Caco-2 (cell line): ENCODE measurements around the gene NOX3. TPM values are rescaled to one million over a fixed set of nuclear protein-coding genes. Genes with fewer than 3 reads are reported as not detected.

Experiments
- BruUV-seq: library from RNA; stranded (reverse); fragments of 400-500 nt; replicated peaks from 2 replicates; lab custom pipeline; 2021; lab: Mats Ljungman, UMichigan
- CTCF ChIA-PET: fragments of 300-600 bp; sonication (Branson Sonifier 250); formaldehyde crosslinking; loops from one replicate; lab custom pipeline; 2022; ENCODE audit warnings: antibody characterized with exemption; lab: Charles Lee
- POLR2A ChIA-PET: fragments of 300-600 bp; sonication (Branson Sonifier 250); formaldehyde crosslinking; loops from one replicate; lab custom pipeline; 2022; ENCODE audit warnings: antibody characterized with exemption; lab: Charles Lee
- DNase-seq, 2 experiments: peaks; one replicate each; pipeline versions ENCODE4 v3.0.0 to v3.0.0-alpha.2; 2020 to 2022
- H3K27me3 ChIP-seq: replicated peaks from 2 replicates; pipeline ENCODE4 v1.6.0; 2011; ENCODE audit warnings: low read length; ENCODE audit not compliant: control insufficient read depth, insufficient read depth
- H3K36me3 ChIP-seq: 2 replicates; pipeline ENCODE4 v1.5.1; 2011; ENCODE audit warnings: low read length; ENCODE audit not compliant: control insufficient read depth, insufficient read depth
- H3K4me1 ChIP-seq: fragments of 250-450 bp; sonication (Bioruptor Pico); 2 replicates; pipeline ENCODE4 v1.5.1; 2020; ENCODE audit warnings: mild to moderate bottlenecking
- H3K4me3 ChIP-seq: 2 replicates; pipeline ENCODE4 v1.5.1; 2011; ENCODE audit warnings: low read depth, mild to moderate bottlenecking, control low read depth, low read length
- H3K9me3 ChIP-seq: fragments of 250-450 bp; sonication (Bioruptor Pico); 2 replicates; pipeline ENCODE4 v1.5.1; 2020; ENCODE audit warnings: mild to moderate bottlenecking, moderate library complexity
- H3K27ac Mint-ChIP-seq: one replicate; pipeline ENCODE4 v1.8.0; 2022; ENCODE audit warnings: mixed read lengths; ENCODE audit not compliant: unreplicated experiment
- H3K27me3 Mint-ChIP-seq: one replicate; pipeline ENCODE4 v1.8.0; 2022; ENCODE audit warnings: mixed read lengths; ENCODE audit not compliant: insufficient read depth, unreplicated experiment
- H3K36me3 Mint-ChIP-seq: one replicate; pipeline ENCODE4 v1.8.0; 2022; ENCODE audit warnings: mild to moderate bottlenecking, mixed read lengths; ENCODE audit not compliant: insufficient read depth, unreplicated experiment
- H3K4me1 Mint-ChIP-seq: one replicate; pipeline ENCODE4 v1.8.0; 2022; ENCODE audit warnings: low read depth, mixed read lengths; ENCODE audit not compliant: unreplicated experiment
- H3K4me3 Mint-ChIP-seq: one replicate; pipeline ENCODE4 v1.8.0; 2022; ENCODE audit warnings: mild to moderate bottlenecking, moderate library complexity, mixed read lengths; ENCODE audit not compliant: unreplicated experiment
- H3K9me3 Mint-ChIP-seq: one replicate; pipeline ENCODE4 v1.8.0; 2022; ENCODE audit warnings: mixed read lengths; ENCODE audit not compliant: unreplicated experiment
- CTCF ChIP-seq, 2 experiments: fragments of 200-600 bp in 1 of 2; IDR thresholded peaks; 1 replicate in 1 of 2; 2 replicates in 1 of 2; pipeline versions ENCODE4 v1.5.1 to v1.8.0; 2011 to 2022; ENCODE audit warnings: antibody characterized with exemption in 1 of 2, control low read depth in 1 of 2, inconsistent platforms in 1 of 2, low read depth in 1 of 2, low read length in 1 of 2, mild to moderate bottlenecking in 1 of 2, moderate library complexity in 1 of 2; ENCODE audit not compliant: insufficient read depth in 1 of 2, severe bottlenecking in 1 of 2, unreplicated experiment in 1 of 2
- intact Hi-C: fragments of 100-400 bp; cut with micrococcal nuclease; formaldehyde crosslinking; loops from one replicate; pipeline ENCODE4 v1.10.0; 2022; ENCODE audit not compliant: unreplicated experiment
- total RNA-seq: library from RNA; stranded (reverse); gene quantifications from 2 replicates; pipeline ENCODE4 v1.2.3, GENCODE V29; 2022

Gene NOX3
- total RNA-seq, 1 experiment from 2014 or later, result not detected

DNA sequence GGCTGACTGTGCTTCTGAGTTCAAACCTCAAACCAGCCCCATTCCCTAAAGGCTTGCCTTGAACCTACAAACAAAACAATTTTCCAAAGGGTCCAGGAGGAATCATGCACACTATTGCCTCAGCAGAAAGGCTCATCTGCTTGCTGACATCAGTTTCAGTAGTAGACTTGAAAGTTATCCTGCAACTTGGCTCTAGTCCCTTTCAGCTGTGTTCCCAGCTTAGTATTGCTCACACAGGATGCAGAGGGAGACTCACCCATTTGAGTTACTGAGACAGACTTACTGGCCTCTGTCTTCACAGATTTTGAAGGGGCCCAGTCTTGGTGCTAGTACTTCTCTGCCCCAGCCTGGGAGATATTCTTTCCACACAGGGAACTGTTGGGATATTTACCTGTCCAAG lies 102.8 kb downstream of the NOX3 start:
- no peak for TF ChIP-seq CTCF (IDR thresholded peaks at IDR 0.05; ENCODE audit: insufficient read depth in 1 of 2, low read depth in 1 of 2, low read length in 1 of 2, severe bottlenecking in 1 of 2, unreplicated experiment in 1 of 2)
- Mint-ChIP-seq H3K27ac (no peak overlapping the region), H3K4me3 (no peak overlapping the region), H3K27me3 (no peaks in the 10 kb centered on the region), H3K36me3 (no peaks in the 10 kb centered on the region), H3K4me1 (no peaks in the 10 kb centered on the region), H3K9me3 (peaks cover 34% of the 10 kb centered on the region)
- no peak for DNase-seq
- POLR2A ChIA-PET, result no interaction called here
- no TSS peak for BruUV-seq
- Histone ChIP-seq H3K4me3 (no peak overlapping the region), H3K27me3 (no peaks in the 10 kb centered on the region), H3K36me3 (no peaks in the 10 kb centered on the region; the same call in 1 of the 2 replicates), H3K4me1 (no peaks in the 10 kb centered on the region), H3K9me3 (peaks cover 23% of the 10 kb centered on the region)
- CTCF ChIA-PET, result no interaction called here
- intact Hi-C loops, result no loop called here

GRCh38 chr6:155352130-155352420 lies 103.6 kb downstream of the NOX3 start:
- no peaks in the 10 kb centered on the region for H3K4me1 Mint-ChIP-seq
- H3K4me3 ChIP-seq, result no peak overlapping the region
- POLR2A ChIA-PET, result no interaction called here
- intact Hi-C loops, result no loop called here
- H3K36me3 ChIP-seq, result no peaks in the 10 kb centered on the region; the same call in 1 of the 2 replicates
- no peaks in the 10 kb centered on the region for H3K36me3 Mint-ChIP-seq
- CTCF ChIA-PET, result no interaction called here
- H3K27ac Mint-ChIP-seq, result no peak overlapping the region
- H3K27me3 ChIP-seq, result no peaks in the 10 kb centered on the region
- BruUV-seq, result no TSS peak
- TF ChIP-seq CTCF (IDR thresholded peaks at IDR 0.05; ENCODE audit: insufficient read depth in 1 of 2, low read depth in 1 of 2, low read length in 1 of 2, severe bottlenecking in 1 of 2, unreplicated experiment in 1 of 2), result no peak
- no peaks in the 10 kb centered on the region for H3K4me1 ChIP-seq
- DNase-seq, result no peak
- no peaks in the 10 kb centered on the region for H3K27me3 Mint-ChIP-seq
- H3K9me3 ChIP-seq, result peaks cover 26% of the 10 kb centered on the region
- no peak overlapping the region for H3K4me3 Mint-ChIP-seq
- H3K9me3 Mint-ChIP-seq, result peaks cover 38% of the 10 kb centered on the region

DNA sequence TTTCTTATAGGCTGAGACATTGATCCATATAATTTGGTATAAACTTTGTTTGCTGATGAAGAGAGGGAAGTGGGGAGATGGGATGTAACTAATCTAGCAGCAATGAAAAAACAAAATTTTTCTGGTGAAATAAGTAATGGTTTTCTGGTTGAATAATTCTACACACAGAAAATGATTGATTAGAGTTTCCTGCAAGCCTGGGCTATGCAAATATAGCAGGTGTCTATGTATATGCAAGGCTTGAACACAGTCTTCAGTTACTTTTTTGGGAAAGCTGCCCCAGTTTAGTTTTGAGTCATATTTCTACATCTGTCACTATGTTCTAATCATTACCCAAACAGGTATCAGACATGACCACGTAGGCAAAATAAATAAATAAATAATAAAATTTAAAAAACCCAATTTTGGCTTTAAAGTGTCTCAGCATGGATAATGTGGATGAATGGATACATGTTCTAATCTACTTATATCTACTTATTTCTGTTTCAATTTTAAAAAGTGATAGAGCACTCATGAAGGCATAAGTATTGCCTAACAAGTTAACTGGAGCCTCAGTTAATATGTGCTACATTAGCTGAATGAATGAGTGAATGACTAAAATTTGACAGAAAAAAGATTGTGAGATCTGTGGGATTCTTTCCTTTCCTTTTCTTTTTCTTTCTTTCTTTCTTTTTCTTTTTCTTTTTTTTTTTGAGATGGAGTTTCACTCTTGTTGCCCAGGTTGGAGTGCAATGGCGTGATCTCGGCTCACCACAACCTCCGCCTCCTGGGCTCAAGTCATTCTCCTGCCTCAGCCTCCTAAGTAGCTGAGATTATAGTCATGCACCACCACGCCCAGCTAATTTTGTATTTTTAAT lies 104.1 kb downstream of the NOX3 start:
- DNase-seq, result no peak
- no peaks in the 10 kb centered on the region for H3K27me3 ChIP-seq
- no peak overlapping the region for H3K4me3 Mint-ChIP-seq
- no peaks in the 10 kb centered on the region for H3K27me3 Mint-ChIP-seq
- H3K27ac Mint-ChIP-seq, result no peak overlapping the region
- ChIA-PET CTCF (no interaction called here), POLR2A (no interaction called here)
- H3K4me1 ChIP-seq, result no peaks in the 10 kb centered on the region
- no peak for TF ChIP-seq CTCF (IDR thresholded peaks at IDR 0.05; ENCODE audit: insufficient read depth in 1 of 2, low read depth in 1 of 2, low read length in 1 of 2, severe bottlenecking in 1 of 2, unreplicated experiment in 1 of 2)
- H3K36me3 Mint-ChIP-seq, result no peaks in the 10 kb centered on the region
- peaks cover 44% of the 10 kb centered on the region for H3K9me3 Mint-ChIP-seq
- no peak overlapping the region for H3K4me3 ChIP-seq
- intact Hi-C loops, result no loop called here
- no TSS peak for BruUV-seq
- H3K36me3 ChIP-seq, result no peaks in the 10 kb centered on the region; the same call in 1 of the 2 replicates
- H3K9me3 ChIP-seq, result peaks cover 29% of the 10 kb centered on the region
- no peaks in the 10 kb centered on the region for H3K4me1 Mint-ChIP-seq
